NCI-H2196 treated with DMSO at 0.1 percent for 48 hours (cell line): ENCODE measurements around the gene ABCC10.

Experiments used
- DNase-seq: peaks from one replicate; lab custom pipeline; 2025; ENCODE audit not compliant: unreplicated experiment; lab: John Stamatoyannopoulos, UW

ABCC10 gene

DNA sequence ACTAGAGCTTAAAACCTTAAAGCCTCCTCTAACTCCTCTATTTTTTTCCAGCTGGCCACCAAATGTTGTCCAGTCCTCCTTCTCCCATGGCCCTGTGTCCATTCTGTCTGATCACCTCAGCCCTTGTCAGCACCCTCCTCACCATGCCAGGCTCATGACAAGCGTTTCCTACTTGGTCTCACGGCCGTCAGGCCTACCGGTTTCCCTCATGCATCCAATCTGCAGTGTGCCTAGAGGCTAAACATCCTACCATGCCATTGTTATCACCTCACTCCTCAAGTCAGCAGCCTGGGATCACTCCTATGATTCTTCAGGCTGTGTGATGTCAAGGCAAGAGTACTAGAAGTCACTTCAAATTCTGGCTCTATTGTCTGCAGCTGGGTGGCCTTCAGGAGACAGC lies 40.4 kb downstream of the ABCC10 start:
- DNase-seq, result no peak

DNA sequence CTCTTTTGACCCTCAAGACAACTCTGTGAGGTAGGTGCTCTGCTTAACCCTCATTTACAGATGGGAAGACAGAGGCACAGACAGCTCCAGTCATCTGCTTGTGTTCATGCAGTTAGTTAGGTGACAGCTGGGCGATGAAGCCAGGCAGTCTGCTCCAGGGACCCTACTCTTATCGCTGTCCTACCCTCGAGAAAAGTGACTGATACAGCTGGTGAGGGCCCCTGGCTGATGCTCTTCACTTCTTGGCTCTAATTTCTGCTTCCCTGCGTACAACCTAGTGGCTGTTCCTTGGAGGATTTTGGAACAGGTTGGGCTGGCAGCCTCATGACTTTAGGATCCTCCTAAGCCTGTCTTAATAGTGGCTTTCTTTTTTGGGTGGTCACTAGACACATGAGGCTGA lies 40.9 kb downstream of the ABCC10 start:
- no peak for DNase-seq

DNA sequence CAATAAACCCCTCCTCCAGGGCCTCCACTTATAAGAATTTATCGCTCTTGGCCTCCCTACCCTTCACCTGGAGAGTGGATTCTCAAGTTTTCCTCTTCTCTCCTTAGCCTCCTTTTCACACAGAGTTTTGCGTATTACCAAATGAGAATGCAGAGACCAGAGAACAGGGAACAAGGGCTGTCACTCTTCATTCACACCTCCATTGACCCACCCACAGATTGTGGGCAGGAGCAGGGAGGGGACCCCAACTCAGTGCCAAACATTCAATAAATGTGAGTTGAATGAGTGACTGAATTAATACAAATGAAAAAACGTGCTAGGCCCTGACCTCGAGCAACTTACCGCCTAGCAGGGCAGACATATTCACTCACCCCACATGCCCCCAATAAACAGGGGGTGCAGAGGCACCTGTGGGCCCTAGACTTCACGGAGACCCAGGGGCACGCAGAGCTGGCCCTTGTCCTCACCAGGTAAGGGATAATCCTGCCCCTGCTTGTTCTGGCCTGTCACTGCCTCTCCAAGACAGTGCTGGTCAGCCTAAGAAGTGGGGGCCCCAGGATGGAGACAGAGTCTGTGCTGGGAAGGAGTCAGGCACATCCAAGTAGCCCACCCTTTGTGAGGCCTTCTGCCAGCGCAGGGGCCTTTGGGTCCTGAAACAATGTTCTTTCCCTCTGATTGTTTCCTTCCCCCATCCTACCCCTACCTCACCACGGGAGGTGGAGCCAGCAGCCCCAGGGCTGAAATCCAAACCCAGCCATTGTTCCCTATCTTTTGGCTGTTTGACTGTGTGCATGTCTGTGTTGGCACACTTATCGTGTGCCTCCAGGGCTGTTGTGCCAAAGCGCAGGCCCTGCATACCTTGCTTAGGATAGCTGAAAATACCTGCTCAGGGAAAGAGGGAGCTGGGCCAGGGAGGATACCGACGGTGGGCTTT lies 41.7 kb downstream of the ABCC10 start:
- no peak for DNase-seq

DNA sequence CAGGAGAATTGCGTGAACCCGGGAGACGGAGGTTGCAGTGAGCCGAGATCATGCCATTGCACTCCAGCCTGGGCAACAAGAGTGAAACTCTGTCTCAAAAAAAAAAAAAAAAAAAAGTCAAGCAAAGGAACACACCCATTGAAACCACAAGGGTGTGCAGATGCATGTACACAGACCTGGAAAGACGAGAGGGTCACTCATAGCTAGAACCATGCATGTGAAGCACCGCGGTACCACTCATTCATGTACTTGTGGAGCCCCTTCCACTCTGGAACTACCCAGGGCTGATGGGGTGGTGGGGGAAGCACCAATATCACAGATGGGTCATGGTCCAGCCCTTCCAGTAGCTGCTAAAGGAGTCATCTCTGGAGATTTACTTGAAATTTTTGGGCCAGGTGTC lies 42.6 kb downstream of the ABCC10 start:
- no peak for DNase-seq

DNA sequence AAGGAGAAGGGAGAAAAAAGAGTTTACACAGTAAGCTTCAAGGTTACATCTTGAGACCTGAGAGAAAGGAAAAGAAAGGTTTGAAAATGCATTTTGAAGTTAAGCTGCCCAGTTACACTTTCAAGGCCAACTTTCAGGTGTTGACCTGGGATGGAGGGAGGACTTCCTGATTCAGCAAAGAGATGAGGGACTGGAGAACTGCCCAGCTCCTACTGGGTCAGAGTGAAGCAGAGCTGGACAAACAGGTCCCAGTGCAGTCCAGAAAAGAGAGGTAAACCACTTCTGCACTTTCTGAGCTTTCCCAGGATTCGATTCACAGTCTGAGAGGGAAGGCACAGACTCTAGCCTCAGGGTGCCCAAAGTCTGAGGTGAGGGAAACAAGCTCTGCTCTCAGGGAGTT lies 44.1 kb downstream of the ABCC10 start:
- DNase-seq, result no peak

DNA sequence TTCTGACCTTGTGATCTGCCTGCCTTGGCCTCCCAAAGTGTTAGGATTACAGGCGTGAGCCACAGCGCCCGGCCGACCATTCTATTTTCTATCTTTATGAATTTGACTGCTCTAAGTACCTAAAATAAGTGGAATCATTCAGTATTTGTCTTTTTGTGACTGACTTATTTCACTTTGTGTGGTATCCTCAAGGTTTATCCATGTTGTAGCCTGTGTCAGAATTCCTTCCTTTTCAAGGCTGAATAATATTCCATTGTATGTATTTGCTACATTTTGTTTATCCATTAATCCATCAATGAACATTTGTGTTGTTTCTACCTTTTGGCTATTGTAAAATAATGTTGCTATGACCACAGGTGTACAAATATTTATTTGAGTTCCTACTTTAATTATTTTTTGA lies 45.2 kb downstream of the ABCC10 start:
- DNase-seq, result no peak

DNA sequence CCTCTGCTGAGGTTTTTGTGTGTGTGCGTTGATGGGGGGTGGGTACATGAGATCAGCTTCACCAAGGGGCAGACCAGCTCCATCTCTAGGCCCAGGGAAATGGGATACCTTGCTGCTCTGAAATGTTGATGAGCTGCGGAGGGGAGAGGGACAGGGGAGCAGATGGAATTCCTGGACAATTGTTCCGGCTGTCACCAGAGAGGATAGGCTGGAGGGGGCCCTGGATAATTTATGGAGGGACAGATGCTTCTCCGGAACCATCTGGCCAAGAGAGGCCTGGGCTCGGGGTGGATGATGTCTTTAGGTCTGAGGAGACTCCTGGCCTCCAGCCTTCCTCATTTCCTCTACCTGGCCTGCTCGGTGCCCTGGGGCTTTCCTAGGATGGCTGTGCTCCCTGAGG lies 48.2 kb downstream of the ABCC10 start:
- no peak for DNase-seq

DNA sequence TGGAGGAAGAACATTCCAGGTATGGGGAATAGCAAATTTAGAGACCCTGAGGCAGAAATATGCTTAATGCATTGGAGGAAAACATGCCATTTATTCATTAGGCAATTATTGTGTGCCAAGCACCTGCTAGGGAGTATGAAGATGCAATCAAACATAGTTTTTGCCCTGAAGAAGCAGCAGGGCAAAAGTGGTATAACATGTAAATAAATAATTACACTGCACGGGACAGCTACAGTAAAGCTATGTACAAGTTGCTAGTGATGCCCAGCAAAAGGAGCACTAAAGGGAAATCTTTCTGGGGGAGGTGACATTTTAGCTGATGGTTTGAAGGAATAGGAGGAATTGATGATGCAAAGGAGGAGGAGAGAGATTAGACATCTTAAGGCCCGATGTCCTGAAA lies 49.4 kb downstream of the ABCC10 start:
- no peak for DNase-seq

DNA sequence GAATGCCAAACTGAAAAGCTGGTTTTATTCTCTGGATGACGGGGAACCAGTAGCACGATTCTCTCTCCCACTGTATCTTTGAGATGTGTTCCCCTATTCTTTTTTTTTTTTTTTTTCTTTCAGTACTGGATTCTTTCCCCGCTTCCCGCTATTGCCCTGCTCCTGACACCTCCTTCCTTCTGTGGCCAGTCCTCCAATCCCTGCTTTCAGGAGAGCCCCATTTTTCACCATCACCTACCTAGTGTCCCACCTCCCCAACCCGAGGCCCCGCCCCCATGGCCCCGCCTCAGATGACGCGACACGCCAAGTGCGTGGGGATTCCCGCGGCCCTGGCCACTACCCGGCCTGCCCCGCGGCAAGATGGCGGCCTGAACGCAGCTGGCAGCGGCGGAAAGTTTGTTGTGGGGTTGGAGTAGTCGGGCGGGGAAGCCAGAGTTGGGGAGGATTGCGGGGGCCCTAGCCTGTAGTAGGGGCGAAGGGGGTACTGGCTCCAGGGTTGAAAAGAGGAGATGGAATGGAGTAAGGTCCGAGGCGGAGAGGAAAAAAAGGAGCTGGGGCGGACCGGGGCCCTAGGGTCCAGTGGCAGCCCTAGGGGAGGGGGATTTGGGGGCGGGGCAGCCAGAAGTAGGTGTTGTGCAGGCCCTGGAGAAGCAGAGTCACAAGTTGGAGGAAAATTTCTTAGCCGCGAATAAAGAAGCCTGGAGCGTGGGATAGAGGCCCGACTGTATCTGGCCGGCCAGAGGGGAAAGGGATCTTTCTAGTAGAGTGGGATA lies 50.1 kb downstream of the ABCC10 start, which contains the start of gene TJAP1:
TJAP1 (plus strand) TSS at position 336 of the 773 bp plus-strand sequence. CDS start 21,432 bp downstream, outside the sequence.
- DNase-seq, result peak; percentile 77

DNA sequence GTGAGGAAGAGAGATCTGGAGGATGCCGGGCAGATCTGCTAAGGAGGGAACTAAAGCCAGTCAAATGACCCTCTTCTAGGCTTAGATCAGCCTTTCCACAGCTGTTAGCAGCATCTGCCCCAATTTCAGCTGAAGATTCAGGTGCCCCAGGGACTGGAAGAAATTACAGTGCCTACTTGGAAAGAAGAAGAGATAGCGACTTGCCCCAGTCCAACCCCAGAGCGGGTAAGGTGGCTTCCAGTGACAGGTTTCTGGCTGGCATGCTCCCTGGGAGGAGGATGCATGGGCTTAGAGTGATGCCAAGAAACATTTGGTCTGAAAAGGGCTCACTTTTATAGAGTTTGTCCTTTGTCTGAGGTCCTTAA lies 50.6 kb downstream of the ABCC10 start:
- DNase-seq, result no peak

DNA sequence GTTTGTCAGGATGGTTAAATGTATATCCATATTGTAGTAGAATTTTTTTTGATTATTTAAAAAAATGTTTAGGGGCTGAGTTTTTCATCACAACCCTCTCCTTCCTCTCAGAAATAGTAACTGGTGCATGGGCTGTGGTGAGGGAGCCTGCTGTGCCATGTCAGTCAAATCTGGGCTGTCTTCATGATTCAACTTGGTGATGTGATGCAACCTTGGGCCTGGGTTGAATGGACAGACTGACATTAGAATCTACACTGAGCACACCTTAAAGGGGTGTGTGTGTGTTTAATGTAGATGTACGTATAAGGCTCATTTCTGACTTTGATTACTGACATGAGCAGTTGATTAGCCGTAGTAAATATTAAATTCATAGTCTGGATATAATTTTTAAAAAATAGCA lies 53.7 kb downstream of the ABCC10 start:
- DNase-seq, result no peak

DNA sequence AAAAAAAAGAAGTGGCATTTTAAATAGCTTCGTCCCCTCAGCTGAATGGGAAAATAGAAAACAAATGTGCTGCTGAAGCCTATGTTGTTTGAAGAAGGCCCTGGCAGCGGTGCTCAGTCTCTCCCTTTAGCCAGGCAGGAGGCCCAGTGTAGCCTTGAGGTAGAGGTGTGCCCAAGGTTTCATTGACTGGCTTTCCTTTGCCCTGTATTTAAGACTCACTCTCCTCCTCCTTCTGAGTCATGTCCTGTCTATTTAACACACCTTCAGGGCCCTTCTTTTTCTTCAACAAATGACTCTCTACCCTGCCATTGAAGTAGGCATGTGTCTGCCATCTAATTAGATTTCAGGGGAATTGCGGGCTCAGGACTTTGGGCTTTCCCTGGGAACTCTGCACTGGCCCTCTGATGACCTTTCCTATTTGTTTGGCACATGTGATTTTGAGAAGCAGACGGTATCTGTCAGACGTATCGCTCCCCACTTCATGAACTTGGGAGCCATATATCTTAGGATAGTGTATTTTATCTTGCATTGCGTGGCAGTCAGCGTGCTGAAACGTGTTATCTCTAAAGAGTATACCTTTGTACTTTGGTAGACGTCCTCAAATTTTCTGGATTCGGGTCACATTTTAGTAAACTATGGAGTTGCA lies 54.4 kb downstream of the ABCC10 start:
- no peak for DNase-seq

DNA sequence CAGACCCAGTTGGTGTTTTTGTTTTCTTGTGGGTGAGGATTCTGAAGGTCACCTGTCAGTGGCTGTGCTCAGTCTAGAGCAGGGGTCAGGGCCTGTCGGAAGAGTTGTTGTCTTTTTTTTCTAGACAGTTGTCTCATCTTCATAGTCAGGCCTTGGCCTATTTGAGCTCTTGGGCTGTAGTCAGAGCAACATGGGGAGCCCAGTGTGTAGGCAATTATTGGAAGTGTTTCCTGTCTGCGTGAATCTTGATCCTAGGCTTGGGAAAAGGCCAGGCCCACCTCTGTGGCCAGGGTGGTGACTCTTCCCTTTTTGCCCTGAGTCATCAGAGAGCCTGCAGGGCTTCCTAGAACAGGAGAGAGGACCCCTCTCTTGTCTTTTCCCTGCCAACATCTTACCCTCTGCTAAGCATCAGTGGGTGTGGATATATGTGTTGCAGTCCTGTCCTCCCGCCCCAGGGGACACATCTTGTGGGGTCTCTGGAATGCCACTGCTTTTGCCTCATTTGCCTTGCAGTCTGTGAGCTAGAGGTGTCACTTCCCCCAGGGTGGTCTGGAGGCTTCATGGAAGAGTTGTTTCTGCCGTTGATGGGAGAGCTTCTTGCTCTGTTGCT lies 61.4 kb downstream of the ABCC10 start:
- no peak for DNase-seq

DNA sequence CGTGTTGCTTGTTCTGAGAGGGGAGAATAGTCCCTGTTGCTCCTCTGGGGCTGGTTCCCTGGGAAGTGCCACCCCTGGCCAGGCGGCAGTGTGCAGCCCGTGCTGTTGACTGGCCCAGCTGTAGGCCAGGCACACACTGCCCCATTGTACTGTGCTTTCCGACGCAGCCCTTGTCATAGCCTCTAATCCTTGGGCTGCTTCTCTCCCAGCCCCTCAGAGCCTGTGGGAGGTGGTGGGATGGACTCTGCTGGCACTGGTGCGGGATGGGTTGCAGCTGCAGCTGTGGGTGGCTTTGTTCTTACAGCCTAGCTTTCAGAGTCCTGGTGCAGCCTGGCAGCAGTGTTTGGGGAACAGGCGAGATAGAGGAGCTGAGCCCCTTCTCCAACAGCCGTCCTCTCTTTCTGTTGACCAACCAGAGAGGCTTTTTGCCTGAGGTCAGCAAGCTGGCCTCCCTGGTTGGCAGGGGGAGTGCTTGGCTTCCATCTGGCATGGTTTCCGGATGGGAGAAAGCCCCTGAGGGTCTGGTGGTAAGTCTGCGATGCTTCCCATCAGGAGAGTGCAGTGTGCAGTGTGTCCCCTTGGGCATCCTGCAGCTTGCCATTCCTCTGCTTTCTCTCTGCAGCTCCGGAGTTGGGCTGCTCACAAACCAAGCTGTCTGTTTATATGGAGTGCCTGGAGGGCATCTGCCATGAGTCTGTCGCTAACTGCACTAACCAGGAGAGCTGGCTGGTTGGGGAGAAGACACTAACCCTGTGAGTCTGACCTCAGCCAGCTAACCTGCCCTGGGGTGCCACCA lies 62.1 kb downstream of the ABCC10 start:
- no peak for DNase-seq

DNA sequence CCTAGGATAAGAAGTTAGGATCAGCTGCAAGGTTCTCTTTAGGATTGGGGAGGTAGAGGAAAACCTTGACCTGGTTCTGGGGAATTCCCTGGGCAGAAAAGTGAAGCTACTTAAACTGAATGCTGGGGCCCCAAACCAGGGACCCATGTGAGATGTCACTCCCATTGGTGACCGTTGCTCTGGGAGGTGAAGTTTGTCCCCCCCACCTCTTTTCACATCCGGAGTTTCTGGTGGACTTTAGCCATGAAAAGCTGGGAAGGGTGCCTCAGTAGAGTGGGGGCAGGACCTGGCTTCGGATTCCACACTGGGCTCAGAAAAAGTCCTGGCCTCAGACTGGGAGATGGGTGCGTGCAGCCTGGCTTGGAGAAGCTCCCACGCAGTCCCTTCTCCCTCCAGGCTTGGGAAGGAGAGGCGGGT lies 63.2 kb downstream of the ABCC10 start:
- no peak for DNase-seq

DNA sequence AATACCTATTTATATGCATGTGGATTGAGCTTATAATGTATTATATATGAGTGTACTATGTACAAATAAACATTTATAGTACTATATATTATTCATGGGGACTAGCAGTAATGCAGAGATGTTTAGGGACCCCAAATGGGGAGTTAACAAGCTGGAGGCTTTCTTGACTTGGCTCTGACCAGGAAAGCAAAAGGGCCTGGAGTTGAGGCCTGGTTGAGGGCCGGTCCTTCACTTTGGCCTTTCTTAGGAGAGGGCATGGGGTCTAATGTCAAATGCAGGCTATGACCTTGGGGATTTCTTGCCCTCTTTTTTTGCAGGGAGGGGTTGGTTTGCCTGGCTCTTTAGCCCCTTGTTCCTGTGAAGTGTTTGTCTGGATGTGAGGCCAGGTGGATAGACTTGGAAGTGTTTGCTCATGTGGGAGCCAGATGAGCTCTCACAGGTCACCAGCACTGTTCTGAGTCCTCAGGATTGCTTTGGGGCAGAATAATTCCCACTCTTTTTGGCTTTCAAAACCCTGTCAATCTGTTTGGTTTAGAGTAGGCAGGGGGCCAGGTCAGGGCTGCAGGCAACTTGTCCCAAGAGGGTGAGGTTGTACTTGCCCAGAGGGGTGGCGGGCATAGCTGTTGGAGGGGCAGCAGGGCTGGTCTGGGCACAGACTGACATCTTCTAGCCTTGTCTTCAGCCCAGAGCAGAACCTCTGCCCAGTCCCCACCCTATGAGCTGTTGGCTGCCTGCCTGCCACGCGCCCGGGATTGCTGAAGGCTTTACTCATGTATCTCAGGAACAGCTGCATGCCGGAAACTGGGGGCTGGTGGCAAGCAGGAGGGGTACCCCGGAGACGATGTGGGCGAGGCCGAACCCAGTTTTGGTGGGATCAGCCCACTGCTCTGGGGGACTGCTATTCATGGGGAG lies 64.7 kb downstream of the ABCC10 start:
- DNase-seq, result peak; percentile 34

DNA sequence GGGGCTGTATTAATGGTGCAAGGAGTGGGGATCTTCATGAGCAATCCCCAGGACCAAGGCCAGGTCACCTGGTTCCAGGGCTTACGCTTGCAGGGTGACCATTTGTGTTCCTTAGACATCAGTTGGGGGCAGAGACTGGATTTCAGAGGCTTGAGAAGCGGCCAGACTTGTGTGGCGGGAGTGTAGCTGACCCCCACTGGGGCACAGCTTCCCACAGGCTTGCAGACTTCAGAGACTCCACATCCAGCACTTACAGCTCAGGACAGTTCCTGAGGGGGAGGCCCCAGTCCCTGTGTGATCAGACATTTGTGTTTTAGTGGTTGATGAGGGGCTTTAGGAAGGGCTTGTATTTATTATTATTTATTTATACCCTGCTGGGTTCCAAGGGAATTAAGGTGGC lies 65.3 kb downstream of the ABCC10 start:
- no peak for DNase-seq

DNA sequence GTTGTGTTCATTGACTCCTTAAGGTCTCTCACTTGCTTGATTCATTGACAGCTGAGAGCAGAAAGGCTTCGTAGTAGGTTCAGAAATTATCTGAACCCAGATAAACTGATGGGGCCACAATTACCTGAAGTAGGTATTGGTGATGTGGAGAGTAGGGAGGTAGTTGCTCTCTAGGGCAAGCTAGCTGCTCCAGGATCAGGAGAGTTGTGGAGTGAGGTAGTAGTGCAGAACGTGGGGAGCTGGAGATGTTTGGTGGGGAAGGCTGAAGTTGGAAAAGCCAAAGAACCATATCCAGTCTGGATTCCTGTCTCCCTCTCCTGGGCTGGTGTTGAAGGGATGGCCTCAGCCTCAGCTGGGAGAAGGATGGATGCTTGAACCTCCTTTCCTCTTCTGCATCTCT lies 65.9 kb downstream of the ABCC10 start:
- DNase-seq, result no peak

DNA sequence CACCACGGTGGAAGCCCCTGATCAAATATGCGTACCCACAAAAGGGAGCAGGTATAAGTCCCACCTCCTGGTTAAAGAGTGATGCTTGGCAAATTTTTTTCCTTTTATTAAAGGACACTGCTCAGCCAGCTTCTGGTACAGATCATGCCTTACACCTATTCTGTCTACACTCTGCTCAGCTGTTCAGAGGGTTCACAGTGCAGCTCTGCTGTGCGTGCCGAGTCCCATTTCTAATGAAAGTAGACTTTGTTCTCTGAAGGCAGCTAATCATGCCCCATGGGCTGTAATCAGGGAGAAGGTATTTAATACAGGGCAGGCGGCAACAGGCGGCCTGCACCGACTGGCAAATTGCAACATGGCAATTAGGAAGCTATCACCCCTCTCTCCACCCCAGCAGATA lies 66.5 kb downstream of the ABCC10 start:
- no peak for DNase-seq
